ENCODE measurements around the gene ANKFY1.

The ANKFY1 gene

DNA sequence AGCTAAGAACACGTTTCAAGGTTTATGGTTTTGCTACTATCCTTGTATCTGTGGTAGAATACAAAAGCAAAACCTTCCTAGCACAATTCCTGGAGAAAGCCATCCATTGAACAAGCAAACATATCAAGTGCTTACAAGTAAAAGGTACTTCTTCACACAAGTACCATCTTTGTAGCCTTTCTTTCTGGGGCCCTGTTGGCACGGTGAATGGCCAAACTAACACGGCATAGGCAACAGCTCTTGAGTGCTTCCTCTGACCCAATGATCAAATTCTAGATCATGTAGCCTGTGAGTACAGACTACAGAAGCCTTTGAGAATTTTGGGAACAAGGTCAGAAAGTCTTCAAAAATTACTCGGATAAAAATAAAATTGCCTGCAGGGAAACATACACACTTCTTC lies 57.9 kb downstream of the ANKFY1 start:
- H3K4me3 ChIP-seq (ENCODE audit: low read depth, low read length), result no peak overlapping the region
- no peak for DNase-seq (ENCODE audit: low read depth)
- TF ChIP-seq, protein P1, sequence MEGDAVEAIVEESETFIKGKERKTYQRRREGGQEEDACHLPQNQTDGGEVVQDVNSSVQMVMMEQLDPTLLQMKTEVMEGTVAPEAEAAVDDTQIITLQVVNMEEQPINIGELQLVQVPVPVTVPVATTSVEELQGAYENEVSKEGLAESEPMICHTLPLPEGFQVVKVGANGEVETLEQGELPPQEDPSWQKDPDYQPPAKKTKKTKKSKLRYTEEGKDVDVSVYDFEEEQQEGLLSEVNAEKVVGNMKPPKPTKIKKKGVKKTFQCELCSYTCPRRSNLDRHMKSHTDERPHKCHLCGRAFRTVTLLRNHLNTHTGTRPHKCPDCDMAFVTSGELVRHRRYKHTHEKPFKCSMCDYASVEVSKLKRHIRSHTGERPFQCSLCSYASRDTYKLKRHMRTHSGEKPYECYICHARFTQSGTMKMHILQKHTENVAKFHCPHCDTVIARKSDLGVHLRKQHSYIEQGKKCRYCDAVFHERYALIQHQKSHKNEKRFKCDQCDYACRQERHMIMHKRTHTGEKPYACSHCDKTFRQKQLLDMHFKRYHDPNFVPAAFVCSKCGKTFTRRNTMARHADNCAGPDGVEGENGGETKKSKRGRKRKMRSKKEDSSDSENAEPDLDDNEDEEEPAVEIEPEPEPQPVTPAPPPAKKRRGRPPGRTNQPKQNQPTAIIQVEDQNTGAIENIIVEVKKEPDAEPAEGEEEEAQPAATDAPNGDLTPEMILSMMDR (IDR thresholded peaks at IDR 0.05; ENCODE audit: control insufficient read depth, extremely low read depth, insufficient read depth), result no peak

DNA sequence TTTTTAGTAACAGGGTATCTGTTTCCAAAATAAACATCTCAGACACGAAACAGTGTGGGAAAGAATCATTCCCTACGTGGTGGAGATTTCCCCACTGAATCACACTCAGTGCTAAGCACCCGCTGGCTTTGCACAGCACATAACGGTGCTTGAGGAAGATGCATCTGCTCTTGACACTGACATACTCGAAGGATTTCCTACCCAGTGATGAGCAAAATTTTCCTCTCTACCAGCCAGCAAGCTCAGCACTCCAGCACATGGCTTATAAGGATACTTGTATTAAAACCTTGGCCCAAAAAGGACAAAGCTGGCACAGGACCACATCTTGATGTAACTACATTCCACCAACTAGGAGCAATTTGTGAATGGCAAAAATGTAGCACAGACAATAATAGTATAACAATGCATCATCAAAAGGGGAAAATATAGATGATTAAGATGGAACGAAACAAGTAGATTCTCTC lies 59.0 kb downstream of the ANKFY1 start:
- TF ChIP-seq, protein P1 (IDR thresholded peaks at IDR 0.05; ENCODE audit: control insufficient read depth, extremely low read depth, insufficient read depth), result no peak
- DNase-seq (ENCODE audit: low read depth), result peak; percentile 43
- no peak overlapping the region for H3K4me3 ChIP-seq (ENCODE audit: low read depth, low read length)

DNA sequence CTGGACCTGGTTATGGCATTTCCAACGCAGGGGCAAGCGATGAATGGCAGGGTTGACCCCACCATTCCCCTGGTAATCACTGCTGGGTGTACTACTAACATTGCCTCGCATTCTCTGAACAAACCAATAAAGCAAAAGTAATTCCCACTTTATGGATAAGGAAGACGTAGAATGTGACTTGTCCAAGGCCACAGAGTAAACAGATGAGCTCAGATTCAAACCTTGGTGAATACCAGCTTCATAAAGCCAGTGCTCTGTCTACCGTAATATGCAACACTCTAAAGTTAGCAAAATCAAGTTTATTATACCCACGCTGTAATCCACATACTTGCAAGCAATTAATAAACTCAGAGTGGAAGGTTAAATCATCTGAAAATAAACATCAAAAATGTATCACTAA lies 59.6 kb downstream of the ANKFY1 start:
- peak; percentile 46 for DNase-seq (ENCODE audit: low read depth)
- TF ChIP-seq, protein P1 (IDR thresholded peaks at IDR 0.05; ENCODE audit: control insufficient read depth, extremely low read depth, insufficient read depth), result no peak
- no peak overlapping the region for H3K4me3 ChIP-seq (ENCODE audit: low read depth, low read length)

DNA sequence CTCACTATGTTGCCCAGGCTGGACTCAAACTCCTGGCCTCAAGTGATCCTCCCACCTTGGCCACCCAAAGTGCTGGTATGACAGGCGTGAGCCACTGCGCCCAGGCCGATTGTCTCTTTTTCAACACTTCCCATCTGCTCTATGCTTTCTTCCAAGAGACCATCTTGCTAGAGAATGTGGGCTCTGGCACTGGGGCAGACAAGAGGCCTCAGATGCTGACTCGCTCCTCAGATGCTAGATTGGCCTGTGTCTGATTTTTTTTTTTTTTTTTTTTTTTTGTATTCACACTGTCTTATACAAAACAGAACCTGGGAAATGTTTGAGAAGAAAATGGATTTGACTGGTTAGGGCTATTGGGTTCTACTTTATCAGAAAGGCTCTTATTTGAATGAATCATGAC lies 62.6 kb downstream of the ANKFY1 start:
- TF ChIP-seq, protein P1 (IDR thresholded peaks at IDR 0.05; ENCODE audit: control insufficient read depth, extremely low read depth, insufficient read depth), result no peak
- H3K4me3 ChIP-seq (ENCODE audit: low read depth, low read length), result no peak overlapping the region
- no peak for DNase-seq (ENCODE audit: low read depth)

DNA sequence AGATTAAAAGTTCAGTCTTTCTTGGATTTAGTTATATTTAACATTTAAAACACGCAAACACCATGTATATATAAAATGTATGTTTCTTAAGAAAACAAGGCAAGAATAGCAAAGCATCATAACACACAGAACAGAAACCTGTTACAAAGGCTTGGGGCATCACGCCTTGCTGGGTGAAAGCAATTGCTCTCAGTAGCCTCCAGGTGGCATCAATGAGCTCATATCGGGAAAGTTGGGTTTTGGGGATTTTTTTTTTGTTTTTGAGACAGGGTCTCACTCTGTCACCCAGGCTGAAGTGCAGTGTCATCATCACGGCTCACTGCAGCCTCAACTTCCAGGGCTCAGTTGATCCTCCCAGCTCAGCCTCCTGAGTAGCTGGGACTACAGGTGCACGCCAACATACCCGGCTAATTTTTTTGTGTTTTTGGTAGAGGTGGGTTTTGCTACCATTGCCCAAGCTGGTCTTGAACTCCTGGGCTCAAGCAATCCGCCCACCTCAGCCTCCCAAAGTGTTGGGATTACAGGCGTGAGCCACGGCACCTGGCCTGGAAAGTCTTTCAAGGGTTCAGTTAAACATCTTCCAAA lies 63.9 kb downstream of the ANKFY1 start:
- no peak for DNase-seq (ENCODE audit: low read depth)
- TF ChIP-seq, protein P1 (IDR thresholded peaks at IDR 0.05; ENCODE audit: control insufficient read depth, extremely low read depth, insufficient read depth), result peak; percentile 70
- H3K4me3 ChIP-seq (ENCODE audit: low read depth, low read length), result no peak overlapping the region

DNA sequence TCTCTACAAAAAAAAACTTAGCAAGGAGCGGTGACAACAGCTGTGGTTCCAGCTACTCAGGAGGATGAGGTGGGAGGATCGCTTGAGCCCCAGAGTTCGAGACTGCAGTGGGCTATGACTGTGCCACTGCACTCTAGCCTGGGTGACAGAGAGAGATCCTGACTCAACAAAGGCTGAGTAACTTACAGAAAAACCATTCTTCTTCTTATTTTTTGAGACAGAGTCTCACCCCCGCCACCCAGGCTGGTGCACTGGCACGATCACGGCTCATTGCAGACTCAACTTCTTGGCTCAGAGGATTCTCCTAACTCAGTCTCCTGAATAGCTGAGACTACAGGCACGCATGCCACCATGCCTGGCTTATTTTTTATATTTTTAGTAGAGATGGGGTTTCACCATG lies 64.8 kb downstream of the ANKFY1 start:
- H3K4me3 ChIP-seq (ENCODE audit: low read depth, low read length), result no peak overlapping the region
- no peak for DNase-seq (ENCODE audit: low read depth)
- TF ChIP-seq, protein P1 (IDR thresholded peaks at IDR 0.05; ENCODE audit: control insufficient read depth, extremely low read depth, insufficient read depth), result no peak

DNA sequence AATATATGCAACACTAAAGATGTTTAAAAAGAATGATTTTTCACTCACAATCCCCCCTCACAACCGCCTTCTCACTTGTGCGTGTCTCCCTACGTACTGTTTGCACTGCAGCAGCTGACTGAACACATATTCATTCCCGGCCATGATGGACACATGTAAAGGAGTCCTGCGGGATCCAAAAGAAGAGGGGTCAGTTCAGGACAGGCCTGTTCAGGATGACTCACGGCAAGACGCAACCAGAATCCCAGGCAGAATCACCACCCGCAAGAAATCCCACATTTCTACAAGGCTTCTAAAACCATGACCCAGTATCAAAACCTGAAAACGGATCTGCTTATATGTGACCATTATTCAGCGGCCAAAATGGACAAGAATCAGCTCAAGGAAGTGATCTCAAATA lies 68.5 kb downstream of the ANKFY1 start:
- TF ChIP-seq, protein P1 (IDR thresholded peaks at IDR 0.05; ENCODE audit: control insufficient read depth, extremely low read depth, insufficient read depth), result no peak
- no peak for DNase-seq (ENCODE audit: low read depth)

More for the DNA sequence above, 68.5 kb downstream of the ANKFY1 start:
- H3K4me3 ChIP-seq (ENCODE audit: low read depth, low read length), result no peak overlapping the region
